Keratinocyte (primary cell): ENCODE results near the gene NUAK1.

Source experiments
- CTCF ChIP-seq, 3 experiments: IDR thresholded peaks in 1 of 3; conservative IDR thresholded peaks in 1 of 3; optimal IDR thresholded peaks in 1 of 3; 2 replicates in 2 of 3; 3 replicates in 1 of 3; pipeline versions ENCODE3 to v1.5.1; 2011; ENCODE audit warnings: low read length in 3 of 3, mild to moderate bottlenecking in 3 of 3, moderate library complexity in 2 of 3, control low read depth in 1 of 3, inconsistent platforms in 1 of 3; ENCODE audit not compliant: insufficient read depth in 2 of 3; ENCODE audit errors: extremely low read depth in 1 of 3
- EZH2 ChIP-seq: IDR thresholded peaks from one replicate; pipeline ENCODE4 v1.6.1; 2012; ENCODE audit warnings: inconsistent platforms, mild to moderate bottlenecking, low read length, moderate library complexity

DNA sequence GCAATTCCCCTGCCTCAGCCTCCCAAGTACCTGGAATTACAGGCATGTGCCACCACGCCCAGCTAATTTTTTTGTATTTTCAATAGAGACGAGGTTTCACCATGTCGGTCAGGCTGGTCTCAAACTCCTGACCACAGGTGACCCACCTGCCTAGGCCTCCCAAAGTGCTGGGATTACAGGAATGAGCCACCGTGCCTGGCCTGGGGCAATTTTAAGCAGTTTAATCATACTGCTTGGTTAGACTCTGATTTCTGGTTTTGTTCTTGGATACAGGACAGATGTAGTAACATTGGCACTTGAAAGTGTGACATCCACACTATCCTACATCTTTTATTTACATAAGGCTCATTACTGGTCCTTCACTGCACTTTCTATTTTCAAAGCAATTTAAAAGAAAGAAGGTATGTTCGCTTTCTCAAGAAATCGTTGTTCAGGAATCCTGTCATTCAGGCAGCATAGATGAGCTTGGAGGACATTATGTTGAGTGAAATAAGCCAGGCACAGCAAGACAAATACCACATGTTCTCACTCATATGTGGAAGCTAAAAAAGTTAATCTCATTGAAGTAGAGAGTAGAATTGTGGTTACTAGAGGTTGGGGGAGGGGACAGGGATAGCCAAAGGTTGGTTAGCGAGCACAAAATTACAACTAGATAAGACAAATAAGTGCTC is 4.0 kb upstream of the NUAK1 start:
- no peak for TF ChIP-seq CTCF (optimal IDR thresholded peaks at IDR 0.05 in 1 of 3, IDR thresholded peaks at IDR 0.05 in 1 of 3, conservative IDR thresholded peaks at IDR 0.05 in 1 of 3; ENCODE audit: extremely low read depth in 1 of 3, insufficient read depth in 2 of 3, low read length in 3 of 3)
- no peak for TF ChIP-seq EZH2
